HG03045 (cell line): ENCODE measurements around the gene DCAF8.
"Not testable (repeated sequence)": the region's sequence is repeated elsewhere in the genome, so short reads cannot be mapped to it uniquely, and the experiment has no call there.

Experiments used
- ATAC-seq: cut with Tn5 transposase; IDR thresholded peaks from one replicate; pipeline ENCODE4 v1.9.1; 2021; ENCODE audit warnings: mild to moderate bottlenecking, moderate library complexity; ENCODE audit not compliant: unreplicated experiment

Gene DCAF8

GRCh38 chr1:160261893-160262794 is at the start of gene DCAF8:
Gene DCAF8, minus strand, starts transcription at chr1:160262549. Its CDS starts 18,541 bp downstream, at chr1:160244008.
- ATAC-seq: peak; percentile 76

GRCh38 chr1:160309571-160309970 is 47.2 kb upstream of the DCAF8 start:
- no peak for ATAC-seq

- ATAC-seq: no peak
Measured at GRCh38 chr1:160309185-160309557, 46.8 kb upstream of the DCAF8 start.

GRCh38 chr1:160308451-160309184 is 46.3 kb upstream of the DCAF8 start:
- no peak for ATAC-seq

GRCh38 chr1:160307118-160307791 is 44.9 kb upstream of the DCAF8 start:
- ATAC-seq: no peak

- ATAC-seq: no peak
Measured at GRCh38 chr1:160300173-160300572, 37.8 kb upstream of the DCAF8 start.

GRCh38 chr1:160296036-160296435 is 33.7 kb upstream of the DCAF8 start:
- ATAC-seq: no peak

GRCh38 chr1:160293020-160293968 is 30.9 kb upstream of the DCAF8 start:
- no peak for ATAC-seq

- ATAC-seq: peak; percentile 60
Measured at GRCh38 chr1:160291248-160292220, 29.2 kb upstream of the DCAF8 start.

- not testable (repeated sequence) for ATAC-seq
Measured at GRCh38 chr1:160287769-160288168, 25.4 kb upstream of the DCAF8 start.

GRCh38 chr1:160285506-160285905 is 23.2 kb upstream of the DCAF8 start:
- ATAC-seq: no peak

GRCh38 chr1:160284782-160285344 is 22.5 kb upstream of the DCAF8 start, which contains the start of gene PEX19:
Gene PEX19, minus strand, starts transcription at chr1:160285133. Its CDS starts 9 bp downstream, at chr1:160285124.
- ATAC-seq: peak; percentile 94

- peak; percentile 24 for ATAC-seq
Measured at GRCh38 chr1:160284220-160284781, 22.0 kb upstream of the DCAF8 start.

- no peak for ATAC-seq
Measured at GRCh38 chr1:160282807-160283206, 20.5 kb upstream of the DCAF8 start.

- ATAC-seq: no peak
Measured at GRCh38 chr1:160277987-160278386, 15.6 kb upstream of the DCAF8 start.

GRCh38 chr1:160277330-160277729 is 15.0 kb upstream of the DCAF8 start:
- no peak for ATAC-seq

- no peak for ATAC-seq
Measured at GRCh38 chr1:160271025-160271424, 8.7 kb upstream of the DCAF8 start.

GRCh38 chr1:160267284-160267991 is 5.1 kb upstream of the DCAF8 start:
- no peak for ATAC-seq
